OCI-LY7 (cell line): ENCODE data around the gene TRAF5. TPM values are rescaled to one million over a fixed set of nuclear protein-coding genes. Genes with fewer than 3 reads are reported as not detected.

Experiments used
- BruUV-seq: library from RNA; stranded (reverse); fragments of 400-500 nt; replicated peaks from 2 replicates; lab custom pipeline; 2021; lab: Mats Ljungman, UMichigan
- CTCF ChIA-PET: fragments of 300-600 bp; sonication (Branson Sonifier 250); formaldehyde crosslinking; loops from one replicate; lab custom pipeline; 2022; ENCODE audit warnings: antibody characterized with exemption; ENCODE audit not compliant: unreplicated experiment; lab: Charles Lee
- POLR2A ChIA-PET: fragments of 300-600 bp; sonication (Branson Sonifier 250); formaldehyde crosslinking; loops from one replicate; lab custom pipeline; 2022; ENCODE audit warnings: antibody characterized with exemption; lab: Charles Lee
- DNase-seq: peaks from one replicate; pipeline ENCODE4 v3.0.0-alpha.2; 2015; ENCODE audit warnings: low spot score
- H2AFZ ChIP-seq: fragments of 200-600 bp; sonication (generic), shearing (Covaris generic); 2 replicates; pipeline ENCODE4 v1.6.1; 2014; ENCODE audit warnings: mild to moderate bottlenecking, antibody characterized with exemption, low read length, moderate library complexity
- H3K27ac ChIP-seq: fragments of 200-600 bp; sonication (generic); 2 replicates; pipeline ENCODE4 v1.5.1; 2014; ENCODE audit warnings: mixed run types, low read depth, mild to moderate bottlenecking, moderate library complexity, low read length, inconsistent platforms; ENCODE audit not compliant: poor library complexity, severe bottlenecking
- H3K36me3 ChIP-seq: fragments of 200-600 bp; sonication (generic); 2 replicates; pipeline ENCODE4 v1.6.1; 2014; ENCODE audit warnings: mild to moderate bottlenecking, antibody characterized with exemption, low read length, moderate library complexity, mixed read lengths; ENCODE audit not compliant: insufficient read depth
- H3K4me1 ChIP-seq: fragments of 200-600 bp; sonication (generic); 2 replicates; pipeline ENCODE4 v1.5.1; 2014; ENCODE audit warnings: mild to moderate bottlenecking, low read length; ENCODE audit not compliant: insufficient read depth, poor library complexity, severe bottlenecking
- H3K4me2 ChIP-seq: fragments of 200-600 bp; sonication (generic); 2 replicates; pipeline ENCODE4 v1.6.1; 2014; ENCODE audit warnings: mild to moderate bottlenecking, low read length
- H3K4me3 ChIP-seq: fragments of 200-600 bp; sonication (generic); 2 replicates; pipeline ENCODE4 v1.5.1; 2014; ENCODE audit warnings: mild to moderate bottlenecking, low read depth, low read length; ENCODE audit not compliant: poor library complexity, severe bottlenecking
- H3K79me2 ChIP-seq: fragments of 200-600 bp; sonication (generic); 2 replicates; pipeline ENCODE4 v1.6.1; 2016; ENCODE audit warnings: low read depth, mild to moderate bottlenecking, low read length, moderate library complexity, mixed read lengths; ENCODE audit not compliant: insufficient read depth
- H3K9me2 ChIP-seq: fragments of 200-600 bp; sonication (generic); 2 replicates; pipeline ENCODE4 v1.6.1; 2016; ENCODE audit warnings: mild to moderate bottlenecking, low read length, mixed read lengths; ENCODE audit not compliant: insufficient read depth
- H3K9me3 ChIP-seq: fragments of 200-600 bp; sonication (generic); 2 replicates; pipeline ENCODE4 v1.6.1; 2014; ENCODE audit warnings: mild to moderate bottlenecking, mixed run types, low read length, mixed read lengths
- H4K20me1 ChIP-seq: fragments of 200-600 bp; sonication (generic); 2 replicates; pipeline ENCODE4 v1.6.1; 2014; ENCODE audit warnings: mild to moderate bottlenecking, antibody characterized with exemption, low read length, moderate library complexity, mixed read lengths; ENCODE audit not compliant: insufficient read depth
- CTCF ChIP-seq: fragments of 200-600 bp; sonication (generic); conservative IDR thresholded peaks from 2 replicates; pipeline ENCODE4 v1.5.1; 2014; ENCODE audit warnings: mild to moderate bottlenecking, antibody characterized with exemption, low read length, moderate library complexity, mixed read lengths
- EZH2phosphoT487 ChIP-seq: fragments of 200-600 bp; sonication (generic); IDR thresholded peaks from 2 replicates; pipeline ENCODE4 v1.6.1; 2018; ENCODE audit warnings: low read depth, borderline replicate concordance, mild to moderate bottlenecking, mixed run types, antibody characterized with exemption, low read length, moderate library complexity, mixed read lengths
- intact Hi-C: fragments of 100-400 bp; cut with micrococcal nuclease; formaldehyde crosslinking; loops from one replicate; pipeline ENCODE4 v1.10.0; 2022; ENCODE audit not compliant: unreplicated experiment
- total RNA-seq, 2 experiments: library from RNA; depleted of rRNA in 1 of 2; stranded (reverse); fragments of >200 nt in 1 of 2; shearing (Covaris generic) in 1 of 2; gene quantifications; 2 replicates each; pipeline ENCODE4 v1.2.3, GENCODE V29; 2014 to 2022

TRAF5 gene
- total RNA-seq, 2 experiments from 2014 or later = 24.2 to 54.4 TPM

GRCh38 chr1:211420845-211421454, 94.3 kb downstream of the TRAF5 start:
- H3K9me3 ChIP-seq = no peaks in the 10 kb centered on the region
- CTCF ChIA-PET = no interaction called here
- no peak for TF ChIP-seq CTCF
- no peak for TF ChIP-seq EZH2phosphoT487
- BruUV-seq = no TSS peak
- no peaks in the 10 kb centered on the region for H3K4me1 ChIP-seq
- no peaks in the 10 kb centered on the region for H3K36me3 ChIP-seq
- DNase-seq = no peak
- H2AFZ ChIP-seq = no peak overlapping the region
- no peak overlapping the region for H3K4me2 ChIP-seq
- H3K9me2 ChIP-seq = no peaks in the 10 kb centered on the region
- intact Hi-C loops = no loop called here
- H3K4me3 ChIP-seq = no peak overlapping the region
- POLR2A ChIA-PET = interaction anchor here (0.6 kb wide), 1 partner anchor 49 kb away, joined by 3 read pairs; no protein-coding TSS in a partner anchor
- H3K27ac ChIP-seq = no peak overlapping the region
- no peaks in the 10 kb centered on the region for H4K20me1 ChIP-seq
- H3K79me2 ChIP-seq = no peaks in the 10 kb centered on the region

- Histone ChIP-seq H3K4me3 (no peak overlapping the region), H3K9me3 (no peaks in the 10 kb centered on the region), H3K4me2 (no peak overlapping the region), H3K79me2 (no peaks in the 10 kb centered on the region), H3K27ac (no peak overlapping the region), H4K20me1 (no peaks in the 10 kb centered on the region), H3K36me3 (no peaks in the 10 kb centered on the region), H2AFZ (no peak overlapping the region), H3K9me2 (no peaks in the 10 kb centered on the region), H3K4me1 (no peaks in the 10 kb centered on the region)
- TF ChIP-seq CTCF (no peak), EZH2phosphoT487 (no peak)
- no peak for DNase-seq
- ChIA-PET CTCF (no interaction called here), POLR2A (no interaction called here)
- intact Hi-C loops = no loop called here
- BruUV-seq = no TSS peak
Measured at GRCh38 chr1:211424018-211424417, 97.4 kb downstream of the TRAF5 start.

Other genes starting within 250 kb of the TRAF5 start
- not detected in 2 replicates for gene KCNH1, start 192.7 kb upstream of the TRAF5 start, total RNA-seq (2014; rRNA removed; shearing (Covaris generic))
- not detected in 2 replicates for gene KCNH1, start 192.7 kb upstream of the TRAF5 start, total RNA-seq (2022)
- 32.3 and 34.8 TPM in 2 replicates for gene RCOR3, start 67.5 kb upstream of the TRAF5 start, total RNA-seq (2014; rRNA removed; shearing (Covaris generic))
- gene RCOR3, start 67.5 kb upstream of the TRAF5 start, total RNA-seq (2022) = 62.3 and 79.7 TPM in 2 replicates
- not detected in 2 replicates for gene RD3, start 165.3 kb downstream of the TRAF5 start, total RNA-seq (2014; rRNA removed; shearing (Covaris generic))
- gene RD3, start 165.3 kb downstream of the TRAF5 start, total RNA-seq (2022) = not detected in 2 replicates